SU-DHL-6 (cell line): Measurements from ENCODE around the gene GAR1.

Experiments
- H2AFZ ChIP-seq: fragments of 200-600 bp; sonication (generic); 2 replicates; pipeline ENCODE4 v1.6.1; 2014; ENCODE audit warnings: low read depth, mild to moderate bottlenecking, moderate library complexity, mixed read lengths, antibody characterized with exemption, low read length; ENCODE audit not compliant: severe bottlenecking
- H3F3A ChIP-seq: fragments of 200-600 bp; shearing (Covaris generic); 2 replicates; pipeline ENCODE4 v1.6.0; 2016; ENCODE audit warnings: antibody characterized with exemption, mild to moderate bottlenecking; ENCODE audit not compliant: insufficient read depth
- H3K27ac ChIP-seq: fragments of 200-600 bp; sonication (generic); 2 replicates; pipeline ENCODE4 v1.5.1; 2016; ENCODE audit warnings: low read depth, mild to moderate bottlenecking, low read length, moderate library complexity, mixed read lengths
- H3K27me3 ChIP-seq: fragments of 200-600 bp; sonication (generic), shearing (Covaris generic); 2 replicates; pipeline ENCODE4 v1.6.0; 2014; ENCODE audit warnings: mild to moderate bottlenecking, low read length
- H3K36me3 ChIP-seq: fragments of 200-600 bp; sonication (generic); 2 replicates; pipeline ENCODE4 v1.6.1; 2014; ENCODE audit warnings: mild to moderate bottlenecking, low read length, mixed read lengths
- H3K4me2 ChIP-seq: fragments of 300-600, 200-600 bp; shearing (Covaris generic), sonication (generic); 2 replicates; pipeline ENCODE4 v1.6.0; 2014; ENCODE audit warnings: low read length, low read depth, mild to moderate bottlenecking; ENCODE audit not compliant: poor library complexity, severe bottlenecking
- H3K4me3 ChIP-seq: fragments of 200-600 bp; sonication (generic); 2 replicates; pipeline ENCODE4 v1.5.1; 2014; ENCODE audit warnings: antibody characterized with exemption, low read length, mild to moderate bottlenecking, mixed read lengths; ENCODE audit not compliant: insufficient read depth, poor library complexity, severe bottlenecking
- H3K79me2 ChIP-seq: fragments of 200-600 bp; sonication (generic); 2 replicates; pipeline ENCODE4 v1.6.1; 2014; ENCODE audit warnings: mild to moderate bottlenecking, low read length, moderate library complexity; ENCODE audit not compliant: insufficient read depth
- H3K9ac ChIP-seq: fragments of 200-600 bp; sonication (generic); 2 replicates; pipeline ENCODE4 v1.7.0; 2014; ENCODE audit warnings: mild to moderate bottlenecking, low read length
- H3K9me2 ChIP-seq: fragments of 200-600 bp; sonication (generic); replicated peaks from 2 replicates; pipeline ENCODE4 v1.6.1; 2014; ENCODE audit warnings: low read length; ENCODE audit not compliant: insufficient read depth
- H3K9me3 ChIP-seq: fragments of 200-600 bp; sonication (generic); 2 replicates; pipeline ENCODE4 v1.6.1; 2014; ENCODE audit warnings: low read length, mixed read lengths; ENCODE audit not compliant: insufficient read depth
- H4K20me1 ChIP-seq: fragments of 200-600 bp; sonication (generic); 2 replicates; pipeline ENCODE4 v1.6.1; 2014; ENCODE audit warnings: low read depth, mild to moderate bottlenecking, antibody characterized with exemption, low read length, moderate library complexity, mixed read lengths
- EZH2phosphoT487 ChIP-seq: fragments of 200-600 bp; sonication (generic), shearing (Covaris generic); conservative IDR thresholded peaks from 2 replicates; pipeline ENCODE4 v1.6.1; 2018; ENCODE audit warnings: mild to moderate bottlenecking, antibody characterized with exemption, low read length, moderate library complexity, mixed read lengths
- TF ChIP-seq, protein P1 (sequence below): fragments of 200-600 bp; sonication (generic); IDR thresholded peaks from one replicate; pipeline ENCODE4 v1.5.1; 2017; ENCODE audit warnings: antibody characterized with exemption, mild to moderate bottlenecking, low read length, moderate library complexity; ENCODE audit not compliant: insufficient read depth, poor library complexity, severe bottlenecking

The GAR1 gene

GRCh38 chr4:109826719-109827118 is 11.2 kb downstream of the GAR1 start:
- Histone ChIP-seq H2AFZ (no peak overlapping the region), H3K36me3 (0 out of 2 replicates have a peak, but pooled peaks cover 3% of the 10 kb centered on the region), H3K9me3 (no peaks in the 10 kb centered on the region), H3F3A (no peaks in the 10 kb centered on the region), H4K20me1 (no peaks in the 10 kb centered on the region), H3K27ac (no peak overlapping the region), H3K9me2 (no peaks in the 10 kb centered on the region), H3K27me3 (no peaks in the 10 kb centered on the region), H3K4me2 (no peak overlapping the region), H3K79me2 (no peaks in the 10 kb centered on the region), H3K4me3 (no peak overlapping the region), H3K9ac (no peak overlapping the region)
- no peak for TF ChIP-seq EZH2phosphoT487
- TF ChIP-seq, protein P1, sequence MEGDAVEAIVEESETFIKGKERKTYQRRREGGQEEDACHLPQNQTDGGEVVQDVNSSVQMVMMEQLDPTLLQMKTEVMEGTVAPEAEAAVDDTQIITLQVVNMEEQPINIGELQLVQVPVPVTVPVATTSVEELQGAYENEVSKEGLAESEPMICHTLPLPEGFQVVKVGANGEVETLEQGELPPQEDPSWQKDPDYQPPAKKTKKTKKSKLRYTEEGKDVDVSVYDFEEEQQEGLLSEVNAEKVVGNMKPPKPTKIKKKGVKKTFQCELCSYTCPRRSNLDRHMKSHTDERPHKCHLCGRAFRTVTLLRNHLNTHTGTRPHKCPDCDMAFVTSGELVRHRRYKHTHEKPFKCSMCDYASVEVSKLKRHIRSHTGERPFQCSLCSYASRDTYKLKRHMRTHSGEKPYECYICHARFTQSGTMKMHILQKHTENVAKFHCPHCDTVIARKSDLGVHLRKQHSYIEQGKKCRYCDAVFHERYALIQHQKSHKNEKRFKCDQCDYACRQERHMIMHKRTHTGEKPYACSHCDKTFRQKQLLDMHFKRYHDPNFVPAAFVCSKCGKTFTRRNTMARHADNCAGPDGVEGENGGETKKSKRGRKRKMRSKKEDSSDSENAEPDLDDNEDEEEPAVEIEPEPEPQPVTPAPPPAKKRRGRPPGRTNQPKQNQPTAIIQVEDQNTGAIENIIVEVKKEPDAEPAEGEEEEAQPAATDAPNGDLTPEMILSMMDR: no peak

- Histone ChIP-seq H3K9me2 (no peaks in the 10 kb centered on the region), H3K4me2 (no peak within 1 kb of the TSS), H3K4me3 (no peak within 1 kb of the TSS), H3K9ac (no peak within 1 kb of the TSS), H3K36me3 (0 out of 2 replicates have a peak, but pooled peaks cover 3% of the 10 kb centered on the region), H3K27ac (no peak within 1 kb of the TSS), H3F3A (no peaks in the 10 kb centered on the region), H2AFZ (no peak within 1 kb of the TSS), H3K79me2 (no peaks in the 10 kb centered on the region), H4K20me1 (no peaks in the 10 kb centered on the region), H3K9me3 (no peaks in the 10 kb centered on the region), H3K27me3 (no peaks in the 10 kb centered on the region)
- TF ChIP-seq, protein P1: no peak
- TF ChIP-seq EZH2phosphoT487: no peak
Measured at GRCh38 chr4:109827672-109828071, 12.1 kb downstream of the GAR1 start, which contains the start of gene RRH. Gene RRH (plus strand): TSS chr4:109827972. CDS start chr4:109828028, 56 bp downstream.

DNA sequence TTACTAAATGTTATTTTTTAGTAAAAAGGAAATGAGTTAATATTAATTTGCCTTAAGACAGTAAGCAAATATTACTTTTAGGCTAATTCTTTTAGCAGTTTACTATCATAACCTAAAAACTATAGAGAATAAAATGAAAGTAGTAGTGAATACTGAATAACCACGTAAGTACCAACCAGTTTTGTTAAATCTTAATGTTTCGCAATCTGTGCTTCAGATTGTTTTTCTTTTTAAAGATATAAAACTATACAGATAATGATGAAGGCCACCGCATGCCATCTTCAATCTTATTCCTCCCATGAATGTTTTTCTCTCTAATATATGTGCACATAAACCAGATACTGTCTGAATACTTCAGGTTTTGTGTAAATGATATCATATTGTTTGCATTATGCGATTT is 18.2 kb downstream of the GAR1 start:
- no peak overlapping the region for H2AFZ ChIP-seq
- H3K9me3 ChIP-seq: no peaks in the 10 kb centered on the region
- no peak overlapping the region for H3K4me2 ChIP-seq
- no peaks in the 10 kb centered on the region for H3K79me2 ChIP-seq
- H3K27ac ChIP-seq: no peak overlapping the region
- no peaks in the 10 kb centered on the region for H3K9me2 ChIP-seq
- H3K27me3 ChIP-seq: no peaks in the 10 kb centered on the region
- H3K36me3 ChIP-seq: no peaks in the 10 kb centered on the region
- no peaks in the 10 kb centered on the region for H4K20me1 ChIP-seq
- H3K4me3 ChIP-seq: no peak overlapping the region
- H3K9ac ChIP-seq: no peak overlapping the region
- TF ChIP-seq, protein P1: no peak
- H3F3A ChIP-seq: no peaks in the 10 kb centered on the region

GRCh38 chr4:109836985-109837384 is 21.4 kb downstream of the GAR1 start:
- H3K27me3 ChIP-seq: no peaks in the 10 kb centered on the region
- no peak overlapping the region for H3K27ac ChIP-seq
- H3K79me2 ChIP-seq: no peaks in the 10 kb centered on the region
- H3K4me2 ChIP-seq: no peak overlapping the region
- no peaks in the 10 kb centered on the region for H4K20me1 ChIP-seq
- H3K36me3 ChIP-seq: no peaks in the 10 kb centered on the region
- no peaks in the 10 kb centered on the region for H3K9me3 ChIP-seq
- no peak for TF ChIP-seq EZH2phosphoT487
- TF ChIP-seq, protein P1: no peak
- no peak overlapping the region for H2AFZ ChIP-seq
- no peak overlapping the region for H3K9ac ChIP-seq
- no peaks in the 10 kb centered on the region for H3F3A ChIP-seq
- no peak overlapping the region for H3K4me3 ChIP-seq
- H3K9me2 ChIP-seq: no peaks in the 10 kb centered on the region
